ENCODE data around the gene MTERF4. TPM values are rescaled to one million over a fixed set of nuclear protein-coding genes. Genes with fewer than 3 reads are reported as not detected.

The MTERF4 gene
- total and polyA plus RNA-seq, 2 of the 13 experiments (the other 11 are each of a cell fraction or from before 2014, with no cell fraction given) = 50.5 to 59.8 TPM

GRCh38 chr2:241148891-241149674 is 47.0 kb upstream of the MTERF4 start, which contains the start of gene PASK (continued):
- TF ChIP-seq, protein P1, sequence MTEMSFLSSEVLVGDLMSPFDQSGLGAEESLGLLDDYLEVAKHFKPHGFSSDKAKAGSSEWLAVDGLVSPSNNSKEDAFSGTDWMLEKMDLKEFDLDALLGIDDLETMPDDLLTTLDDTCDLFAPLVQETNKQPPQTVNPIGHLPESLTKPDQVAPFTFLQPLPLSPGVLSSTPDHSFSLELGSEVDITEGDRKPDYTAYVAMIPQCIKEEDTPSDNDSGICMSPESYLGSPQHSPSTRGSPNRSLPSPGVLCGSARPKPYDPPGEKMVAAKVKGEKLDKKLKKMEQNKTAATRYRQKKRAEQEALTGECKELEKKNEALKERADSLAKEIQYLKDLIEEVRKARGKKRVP (CRISPR knock-in tag; IDR thresholded peaks at IDR 0.05) = no peak
- no peak for TF ChIP-seq ZNF512B (CRISPR knock-in tag; IDR thresholded peaks at IDR 0.05; ENCODE audit: borderline replicate concordance)
- TF ChIP-seq ZNF670 (CRISPR knock-in tag; IDR thresholded peaks at IDR 0.05; ENCODE audit: borderline replicate concordance) = no peak; the same call in 1 of the 2 replicates
- TF ChIP-seq FOXK1 (CRISPR knock-in tag; IDR thresholded peaks at IDR 0.05; ENCODE audit: borderline replicate concordance, low read depth) = no peak
- peak; percentile 47 for TF ChIP-seq ZNF772 (CRISPR knock-in tag; IDR thresholded peaks at IDR 0.05)
- TF ChIP-seq FOXM1 (CRISPR knock-in tag; IDR thresholded peaks at IDR 0.05) = peak; percentile 45; the same call in 1 of the 2 replicates
- TF ChIP-seq ZNF432 (CRISPR knock-in tag; IDR thresholded peaks at IDR 0.05; ENCODE audit: borderline replicate concordance) = no peak
- TF ChIP-seq, protein P2, sequence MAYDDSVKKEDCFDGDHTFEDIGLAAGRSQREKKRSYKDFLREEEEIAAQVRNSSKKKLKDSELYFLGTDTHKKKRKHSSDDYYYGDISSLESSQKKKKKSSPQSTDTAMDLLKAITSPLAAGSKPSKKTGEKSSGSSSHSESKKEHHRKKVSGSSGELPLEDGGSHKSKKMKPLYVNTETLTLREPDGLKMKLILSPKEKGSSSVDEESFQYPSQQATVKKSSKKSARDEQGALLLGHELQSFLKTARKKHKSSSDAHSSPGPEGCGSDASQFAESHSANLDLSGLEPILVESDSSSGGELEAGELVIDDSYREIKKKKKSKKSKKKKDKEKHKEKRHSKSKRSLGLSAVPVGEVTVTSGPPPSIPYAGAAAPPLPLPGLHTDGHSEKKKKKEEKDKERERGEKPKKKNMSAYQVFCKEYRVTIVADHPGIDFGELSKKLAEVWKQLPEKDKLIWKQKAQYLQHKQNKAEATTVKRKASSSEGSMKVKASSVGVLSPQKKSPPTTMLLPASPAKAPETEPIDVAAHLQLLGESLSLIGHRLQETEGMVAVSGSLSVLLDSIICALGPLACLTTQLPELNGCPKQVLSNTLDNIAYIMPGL (CRISPR knock-in tag; IDR thresholded peaks at IDR 0.05; ENCODE audit: borderline replicate concordance in 1 of 2, low read depth in 1 of 2) = no peak; a peak in 3 of 4 replicates
- no peak for TF ChIP-seq PTBP1 (IDR thresholded peaks at IDR 0.05; ENCODE audit: low read depth, low read length, poor library complexity, severe bottlenecking)
- peak; percentile 65; the same call in 1 of the 2 replicates for TF ChIP-seq SMYD3 (CRISPR knock-in tag; IDR thresholded peaks at IDR 0.05)
- TF ChIP-seq SNAI1 (CRISPR knock-in tag; IDR thresholded peaks at IDR 0.05; ENCODE audit: borderline replicate concordance) = no peak
- peak; percentile 29; the same call in 1 of the 2 replicates for TF ChIP-seq SP4 (CRISPR knock-in tag; IDR thresholded peaks at IDR 0.05)
- TF ChIP-seq MYPOP (CRISPR knock-in tag; IDR thresholded peaks at IDR 0.05) = peak; percentile 75
- TF ChIP-seq ZNF766 (CRISPR knock-in tag; IDR thresholded peaks at IDR 0.05; ENCODE audit: borderline replicate concordance) = 0 out of 2 replicates have a peak, but pooled peaks have one; percentile 53
